Mucosa of descending colon (tissue), 3 donors: ENCODE measurements around the gene NACC2. TPM values are rescaled to one million over a fixed set of nuclear protein-coding genes. Genes with fewer than 3 reads are reported as not detected.
A peak's percentile ranks its signal among the peaks of the same experiment; 100 is the strongest.

Experiments
- ATAC-seq: fragments of 200-7000 bp; cut with Tn5 transposase; one replicate; pipeline ENCODE4 v1.9.1; 2020; ENCODE audit warnings: mild to moderate bottlenecking, moderate library complexity
- DNase-seq, 3 donors: peaks; one replicate each; pipeline ENCODE4 v3.0.0-alpha.2; 2020
- H3K36me3 ChIP-seq: fragments of 200-600 bp; one replicate; pipeline ENCODE4 v1.8.0; 2021; ENCODE audit warnings: low read depth, mild to moderate bottlenecking
- H3K4me1 ChIP-seq: fragments of 200-600 bp; one replicate; pipeline ENCODE4 v1.8.0; 2021; ENCODE audit warnings: low read depth, mild to moderate bottlenecking
- H3K4me3 ChIP-seq: fragments of 200-600 bp; one replicate; pipeline ENCODE4 v1.8.0; 2021; ENCODE audit warnings: mild to moderate bottlenecking
- H3K9me3 ChIP-seq: fragments of 200-600 bp; one replicate; pipeline ENCODE4 v1.8.0; 2021; ENCODE audit warnings: mild to moderate bottlenecking
- CTCF ChIP-seq: fragments of 200-600 bp; IDR thresholded peaks from one replicate; pipeline ENCODE4 v1.8.0; 2022; ENCODE audit warnings: antibody characterized with exemption, mild to moderate bottlenecking
- intact Hi-C, 2 donors: fragments of 100-400 bp; cut with DNase I in 1 of 2; cut with micrococcal nuclease in 1 of 2; formaldehyde crosslinking; loops; one replicate each; pipeline versions ENCODE4 v1.11.0 to v1.11.1; 2022; cut with DNase I, micrococcal nuclease
- total RNA-seq, 3 donors: library from RNA; stranded (reverse); fragmentation: NEBNext Ultra II Directional in 2 of 3; extraction: Animal tissue kit (Norgen Biotek cat#: 25700) in 2 of 3; gene quantifications; one replicate each; pipeline versions ENCODE4 v1.2.1 to v1.2.4, GENCODE V29; 2021 to 2023
- donor health status: DM: no; HTN: no; CAD: no; lungs with moderate emphysema.
- donor health status: DM: no; HTN: no; CAD: no.
- donor health status: DM: no; HTN: yes; CAD: no.

The NACC2 gene
- total RNA-seq, 3 donors from 2014 or later: 15.9 to 81.3 (median 22.1) TPM

DNA sequence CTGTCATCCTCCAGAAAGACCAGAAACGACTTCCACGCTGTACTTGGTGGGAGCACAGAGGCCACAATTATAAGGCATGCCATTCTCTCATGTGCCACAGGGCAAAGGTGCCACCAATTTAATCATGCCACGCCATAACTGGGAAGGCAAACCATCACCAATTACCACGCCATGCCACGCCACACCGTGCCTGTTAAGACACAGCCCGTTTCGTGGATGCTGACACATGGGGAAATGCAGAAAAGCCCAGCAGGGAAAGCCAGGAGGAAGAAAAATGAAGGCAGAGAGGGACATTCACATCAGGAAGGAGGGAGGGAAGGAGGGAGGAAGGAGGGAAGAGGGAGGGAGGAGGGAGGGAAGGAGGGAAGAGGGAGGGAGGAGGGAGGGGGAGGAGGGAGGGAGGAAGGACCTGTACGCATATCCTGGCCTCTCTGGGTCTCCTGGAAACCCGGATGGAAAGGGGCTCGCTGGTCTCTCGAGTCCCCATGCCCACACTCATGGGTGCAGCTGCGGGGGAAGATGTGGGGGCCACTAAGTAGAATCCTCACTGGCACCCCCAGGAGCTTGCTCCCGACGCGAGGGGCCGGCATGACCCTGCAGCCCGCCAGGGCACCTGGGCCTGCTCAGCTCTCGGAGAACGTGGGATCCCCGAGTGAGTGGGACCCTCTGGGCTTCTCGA is 72.2 kb downstream of the NACC2 start:
- Histone ChIP-seq H3K4me1 (no peaks in the 10 kb centered on the region), H3K4me3 (no peak overlapping the region), H3K36me3 (no peaks in the 10 kb centered on the region), H3K9me3 (no peaks in the 10 kb centered on the region)
- ATAC-seq (no peak), DNase-seq (peak in 1 of 3 donors; percentile 39)
- TF ChIP-seq CTCF: no peak
- intact Hi-C loops: no loop called here

DNA sequence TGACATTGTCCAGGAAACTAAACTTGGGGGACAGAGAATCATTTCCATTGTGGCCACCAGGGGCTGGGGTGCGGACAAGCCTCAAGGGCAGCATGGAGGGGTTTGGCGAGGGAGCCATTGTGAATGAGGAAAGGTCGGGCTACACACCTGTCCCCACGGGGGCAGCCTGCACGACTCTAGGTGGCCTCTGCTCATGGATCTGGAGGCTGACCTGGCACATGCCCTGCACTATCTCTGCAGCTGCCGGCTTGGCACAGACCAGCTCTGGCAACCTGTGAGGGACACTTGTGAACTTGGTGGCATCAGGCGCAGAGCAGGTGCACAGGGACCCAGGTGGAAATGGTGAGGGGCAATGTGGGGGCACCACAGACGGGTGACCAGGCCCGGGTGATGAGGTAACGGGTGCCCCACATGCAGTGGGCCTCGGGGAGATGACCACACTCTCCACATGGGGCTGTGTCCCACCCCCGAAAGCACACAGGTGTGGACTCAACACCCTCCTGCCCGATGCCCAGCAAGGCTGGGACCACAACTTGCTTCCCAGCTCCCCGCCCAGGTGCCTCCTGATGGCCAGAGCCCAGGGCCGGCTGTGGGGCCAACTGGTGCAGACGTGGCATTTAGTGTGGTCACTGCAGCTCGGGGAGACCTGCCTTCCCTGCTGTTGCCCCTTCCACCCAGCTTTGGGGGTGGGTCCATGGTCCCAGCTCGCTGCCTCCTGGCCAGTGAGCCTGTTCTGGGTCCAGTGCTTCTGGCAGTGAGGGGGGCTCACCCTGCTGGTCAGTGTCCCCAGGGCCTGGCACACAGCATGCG is 73.0 kb downstream of the NACC2 start:
- intact Hi-C loops: no loop called here

GRCh38 chr9:136021171-136021871 is 73.8 kb downstream of the NACC2 start:
- ATAC-seq (no peak), DNase-seq (no peak)
- no peak for TF ChIP-seq CTCF
- Histone ChIP-seq H3K4me3 (no peak overlapping the region), H3K4me1 (no peaks in the 10 kb centered on the region), H3K36me3 (no peaks in the 10 kb centered on the region), H3K9me3 (no peaks in the 10 kb centered on the region)
- intact Hi-C loops: no loop called here

More for the DNA sequence above, 73.0 kb downstream of the NACC2 start:
- ATAC-seq (no peak), DNase-seq (peak in 1 of 3 donors; percentile 38)
- H3K4me1 ChIP-seq: no peaks in the 10 kb centered on the region
- no peak for TF ChIP-seq CTCF
- H3K9me3 ChIP-seq: no peaks in the 10 kb centered on the region
- H3K4me3 ChIP-seq: no peak overlapping the region
- H3K36me3 ChIP-seq: no peaks in the 10 kb centered on the region

GRCh38 chr9:136020671-136021070 is 74.4 kb downstream of the NACC2 start:
- Histone ChIP-seq H3K4me1 (no peaks in the 10 kb centered on the region), H3K36me3 (no peaks in the 10 kb centered on the region), H3K4me3 (no peak overlapping the region), H3K9me3 (no peaks in the 10 kb centered on the region)
- no peak for DNase-seq
- TF ChIP-seq CTCF: no peak
- ATAC-seq: no peak
- intact Hi-C loops: no loop called here

DNA sequence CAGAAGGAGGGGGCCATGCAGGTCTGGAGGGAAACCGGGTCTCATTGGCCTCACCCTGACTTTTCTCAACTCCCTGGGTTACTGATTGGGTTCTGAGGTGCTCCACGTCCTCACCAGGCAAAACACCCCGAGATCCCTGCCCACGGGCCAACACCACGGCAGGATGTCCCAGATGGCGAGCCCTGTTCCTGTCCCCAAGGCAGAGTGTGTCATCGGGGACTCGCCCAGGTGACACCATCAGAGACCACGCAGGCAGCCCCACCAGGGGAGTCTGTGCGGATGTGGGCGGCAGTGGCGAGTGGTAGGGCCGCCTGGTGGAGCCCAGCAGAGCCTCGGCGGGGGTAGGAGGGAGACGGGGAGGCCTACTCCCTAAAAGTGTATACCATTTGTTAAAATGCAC is 74.9 kb downstream of the NACC2 start:
- DNase-seq (no peak), ATAC-seq (no peak)
- intact Hi-C loops: no loop called here
- Histone ChIP-seq H3K36me3 (no peaks in the 10 kb centered on the region), H3K9me3 (no peaks in the 10 kb centered on the region), H3K4me1 (no peaks in the 10 kb centered on the region), H3K4me3 (no peak overlapping the region)
- TF ChIP-seq CTCF: no peak
